Activated CD4-positive, alpha-beta T cell treated with anti-CD3 and anti-CD28 coated beads for 1 hour (primary cell): Measurements from ENCODE around the gene NOXO1.
"Not testable (repeated sequence)": the region's sequence is repeated elsewhere in the genome, so short reads cannot be mapped to it uniquely, and the experiment has no call there.

Experiments used
- DNase-seq: peaks from one replicate; pipeline ENCODE4 v3.0.0-alpha.2; 2020

Gene NOXO1

DNA sequence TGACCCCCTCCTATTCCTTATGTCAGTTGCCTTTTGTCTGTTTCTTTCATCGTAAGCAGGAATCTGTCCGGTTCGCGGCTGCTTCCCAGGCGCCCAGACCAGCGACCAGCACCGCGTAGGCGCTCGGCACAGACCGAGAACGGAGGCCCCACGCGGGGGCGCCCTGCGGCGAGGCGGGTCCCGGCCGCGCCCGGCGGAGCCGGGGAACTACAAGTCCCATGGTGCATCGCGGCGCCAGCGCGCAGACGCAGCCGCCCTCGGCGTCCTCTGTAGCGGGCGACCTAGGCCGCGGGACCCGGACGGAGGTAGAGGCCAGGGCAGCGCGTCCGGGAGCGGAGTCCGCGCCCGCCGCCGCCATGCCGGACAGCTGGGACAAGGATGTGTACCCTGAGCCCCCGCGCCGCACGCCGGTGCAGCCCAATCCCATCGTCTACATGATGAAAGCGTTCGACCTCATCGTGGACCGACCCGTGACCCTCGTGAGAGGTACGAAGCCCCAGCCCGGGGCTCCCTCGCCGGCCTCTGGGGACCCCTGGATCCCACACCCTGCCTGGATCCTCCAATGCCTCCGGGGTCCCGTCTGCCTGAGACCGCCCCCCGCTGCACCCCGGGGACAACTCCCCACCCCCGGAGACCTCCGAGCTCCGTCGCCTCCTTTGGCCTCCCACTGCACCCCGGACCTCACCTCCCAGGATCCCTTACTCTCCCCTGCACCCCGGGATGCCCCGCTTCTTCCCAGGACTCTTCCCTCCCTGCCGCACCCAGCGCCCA, 21.8 kb downstream of the NOXO1 start, which contains the start of gene NDUFB10:
Gene NDUFB10, plus strand, starts transcription at position 270 of the 771 bp plus-strand sequence. Its CDS starts 87 bp downstream, at position 357.
- peak; percentile 87 for DNase-seq

- DNase-seq, result no peak
Observed at GRCh38 chr16:1958715-1959268, 22.5 kb downstream of the NOXO1 start.

GRCh38 chr16:1958143-1958491, 23.2 kb downstream of the NOXO1 start:
- not testable (repeated sequence) for DNase-seq

- not testable (repeated sequence) for DNase-seq
Observed at GRCh38 chr16:1957434-1958142, 23.7 kb downstream of the NOXO1 start.

- DNase-seq, result no peak
Observed at GRCh38 chr16:1953734-1954133, 27.5 kb downstream of the NOXO1 start.

DNA sequence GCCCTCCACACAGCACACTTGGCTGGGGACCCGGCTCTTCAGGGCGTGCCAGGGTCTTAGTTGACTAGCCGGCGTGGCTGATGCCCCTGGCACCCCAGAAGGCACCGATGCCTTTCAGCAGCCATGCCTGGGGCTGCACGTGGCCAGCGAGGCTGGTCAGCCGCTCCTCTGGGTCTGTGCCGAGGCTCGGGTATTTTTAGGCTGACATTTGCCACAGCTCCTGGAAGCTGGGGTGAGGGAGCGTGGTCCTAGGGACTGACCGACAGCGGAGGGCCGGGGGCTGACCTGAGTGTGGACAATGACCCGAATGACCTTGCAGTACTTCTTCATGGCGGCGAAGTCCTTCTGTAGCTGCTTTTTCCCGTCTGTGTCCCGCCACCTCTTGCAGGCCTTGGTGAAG, 30.7 kb downstream of the NOXO1 start:
- no peak for DNase-seq

DNA sequence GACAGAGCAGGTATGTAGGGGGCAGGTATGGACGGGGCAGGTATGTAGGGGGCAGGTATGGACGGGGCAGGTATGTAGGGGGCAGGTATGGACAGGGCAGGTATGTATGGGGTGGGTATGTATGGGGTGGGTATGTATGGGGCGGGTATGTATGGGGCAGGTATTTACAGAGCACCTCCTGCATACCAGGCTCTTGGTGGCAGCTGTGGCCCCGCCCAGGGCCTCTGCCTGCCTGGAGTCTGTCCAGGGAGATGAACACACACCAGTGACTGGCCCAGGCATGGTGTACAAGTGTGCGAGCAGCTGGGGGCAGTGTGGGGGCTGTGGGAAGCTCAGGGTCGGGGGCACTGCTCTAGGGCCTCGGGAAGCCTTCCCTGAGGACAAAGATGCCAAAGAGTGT, 31.2 kb downstream of the NOXO1 start:
- DNase-seq, result no peak

- no peak for DNase-seq
Observed at GRCh38 chr16:1949507-1949906, 31.8 kb downstream of the NOXO1 start.

- DNase-seq, result no peak
Observed at GRCh38 chr16:1947369-1947670, 33.9 kb downstream of the NOXO1 start.

- DNase-seq, result no peak
Observed at GRCh38 chr16:1946495-1947368, 34.5 kb downstream of the NOXO1 start.

- no peak for DNase-seq
Observed at GRCh38 chr16:1945559-1946391, 35.5 kb downstream of the NOXO1 start.

- DNase-seq, result no peak
Observed at GRCh38 chr16:1944612-1945199, 36.6 kb downstream of the NOXO1 start.

DNA sequence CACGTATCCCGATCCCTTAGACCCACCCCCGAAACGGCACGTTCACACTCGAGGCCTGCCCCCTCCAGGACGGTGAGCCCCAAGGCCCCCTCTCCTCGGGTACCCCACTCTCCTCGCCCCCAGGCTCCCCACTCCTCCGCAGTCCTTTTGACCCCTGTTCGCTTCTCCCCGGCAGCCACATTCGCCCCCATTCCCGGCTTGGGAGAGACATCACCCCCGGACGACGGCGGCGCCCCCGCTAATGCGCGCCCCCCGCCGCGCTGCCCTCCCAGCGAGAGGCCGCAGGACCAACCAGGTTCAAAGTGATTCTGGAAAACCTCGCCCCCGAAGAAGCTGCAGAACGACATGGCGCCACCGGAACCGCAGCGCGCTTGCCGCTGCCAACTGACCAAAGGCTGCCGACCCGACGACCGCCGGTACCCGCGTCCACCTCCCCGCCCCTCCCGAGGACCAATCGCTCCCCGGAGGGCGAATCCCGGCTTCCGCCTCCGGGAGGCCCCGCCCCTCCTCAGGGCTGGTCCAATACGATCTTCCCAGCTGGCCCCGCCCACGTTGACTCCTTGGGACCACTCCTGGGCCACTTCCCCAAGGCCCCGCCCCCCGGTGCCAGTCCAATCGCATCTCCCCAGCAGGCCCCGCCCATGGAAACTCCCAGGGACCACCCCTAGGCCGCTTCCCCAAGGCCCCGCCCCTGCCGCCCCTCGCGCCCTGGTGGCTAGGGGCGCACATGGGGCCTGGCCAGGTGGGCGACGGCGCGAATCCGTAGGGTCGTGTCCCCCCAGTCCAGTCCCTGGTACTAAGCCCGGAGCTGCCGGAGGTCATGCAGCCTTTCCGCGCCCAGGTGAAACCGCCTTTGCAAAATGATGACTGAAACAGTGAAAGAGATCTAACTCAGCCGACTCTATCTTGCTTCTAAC, 38.2 kb downstream of the NOXO1 start, which contains the start of gene MSRB1:
Gene MSRB1, minus strand, starts transcription at position 390 of the 917 bp plus-strand sequence. Its CDS starts 43 bp downstream, at position 347.
- DNase-seq, result peak; percentile 96

- DNase-seq, result no peak
Observed at GRCh38 chr16:1942047-1942809, 39.0 kb downstream of the NOXO1 start.

DNA sequence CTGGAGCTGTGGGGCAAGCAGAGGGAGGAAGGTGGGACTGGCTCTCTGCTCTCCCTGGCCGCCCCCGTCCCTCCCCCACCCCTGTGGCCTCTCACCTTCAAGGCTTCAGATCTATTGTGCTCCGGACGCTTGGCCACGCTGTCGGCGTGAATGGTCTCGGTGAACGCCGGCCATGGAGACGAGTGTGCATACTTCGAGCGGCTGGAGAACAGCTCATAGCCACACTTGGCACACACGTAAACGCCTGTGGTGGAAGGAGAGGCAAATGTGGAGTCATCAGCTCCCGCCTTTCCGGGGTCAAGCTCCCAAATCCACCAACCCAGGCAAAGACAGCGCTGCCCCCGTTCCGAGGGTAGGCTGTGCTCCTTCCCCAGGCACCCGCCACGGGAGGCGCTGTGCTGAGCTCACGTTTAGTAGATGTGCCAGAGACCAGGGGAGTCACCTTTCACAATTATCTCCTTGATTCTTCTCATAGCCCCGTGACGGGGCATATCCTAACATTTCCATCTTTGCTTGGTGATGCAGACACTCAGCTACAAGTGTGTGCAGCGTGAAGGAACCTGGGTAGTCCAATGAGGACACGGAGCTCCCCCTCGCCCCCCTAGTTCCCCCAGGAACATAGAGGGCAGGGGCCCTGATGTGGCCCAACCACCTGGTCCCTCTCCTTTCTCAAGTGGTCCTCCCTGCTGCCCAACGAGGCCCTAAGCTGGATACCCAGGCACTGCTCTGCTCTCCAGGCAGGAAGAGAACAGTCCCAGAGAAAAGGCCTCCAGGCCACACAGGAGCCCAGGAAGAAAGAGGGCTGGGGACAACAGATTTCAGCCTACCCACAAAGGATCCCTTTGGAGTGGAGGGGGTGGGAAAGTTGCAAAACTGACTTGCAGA, 39.9 kb downstream of the NOXO1 start:
- DNase-seq, result no peak

GRCh38 chr16:1940273-1941161, 40.8 kb downstream of the NOXO1 start:
- DNase-seq, result no peak

GRCh38 chr16:1939833-1940232, 41.4 kb downstream of the NOXO1 start:
- DNase-seq, result not testable (repeated sequence)

- DNase-seq, result no peak
Observed at GRCh38 chr16:1938910-1939309, 42.4 kb downstream of the NOXO1 start.
